Measurements from ENCODE around the gene PLEKHM2.

PLEKHM2 gene

GRCh38 chr1:15742339-15742801 lies 58.2 kb downstream of the PLEKHM2 start, which contains the start of gene TMEM82:
TMEM82 (plus strand) TSS chr1:15742499; CDS start chr1:15742560, 61 bp downstream.
- DNase-seq: no peak

GRCh38 chr1:15744122-15744679 lies 60.1 kb downstream of the PLEKHM2 start:
- DNase-seq: no peak

GRCh38 chr1:15747378-15747777 lies 63.3 kb downstream of the PLEKHM2 start:
- no peak for DNase-seq

- no peak for DNase-seq
Measured at GRCh38 chr1:15748264-15748663, 64.1 kb downstream of the PLEKHM2 start.

GRCh38 chr1:15748690-15749398 lies 64.7 kb downstream of the PLEKHM2 start:
- DNase-seq: no peak

- no peak for DNase-seq
Measured at GRCh38 chr1:15749399-15750291, 65.5 kb downstream of the PLEKHM2 start.

- DNase-seq: no peak
Measured at GRCh38 chr1:15750924-15751323, 66.8 kb downstream of the PLEKHM2 start.

- DNase-seq: no peak
Measured at GRCh38 chr1:15751717-15752116, 67.6 kb downstream of the PLEKHM2 start.

- DNase-seq: no peak
Measured at GRCh38 chr1:15753776-15754175, 69.7 kb downstream of the PLEKHM2 start.

GRCh38 chr1:15755021-15755645 lies 71.0 kb downstream of the PLEKHM2 start:
- DNase-seq: no peak

- no peak for DNase-seq
Measured at GRCh38 chr1:15755646-15756040, 71.5 kb downstream of the PLEKHM2 start.

GRCh38 chr1:15756143-15757015 lies 72.3 kb downstream of the PLEKHM2 start:
- no peak for DNase-seq

GRCh38 chr1:15757016-15757543 lies 73.0 kb downstream of the PLEKHM2 start:
- DNase-seq: no peak

GRCh38 chr1:15757575-15758342 lies 73.6 kb downstream of the PLEKHM2 start:
- DNase-seq: no peak

GRCh38 chr1:15758343-15758931 lies 74.3 kb downstream of the PLEKHM2 start, which contains the start of gene FBLIM1:
FBLIM1 (plus strand) TSS chr1:15758795; CDS start chr1:15764984, 6,189 bp downstream.
- DNase-seq: no peak

GRCh38 chr1:15758953-15759661 lies 75.0 kb downstream of the PLEKHM2 start:
- DNase-seq: no peak

GRCh38 chr1:15760520-15761211 lies 76.5 kb downstream of the PLEKHM2 start:
- no peak for DNase-seq

GRCh38 chr1:15761366-15762128 lies 77.4 kb downstream of the PLEKHM2 start:
- no peak for DNase-seq
